ENCODE results near the gene HS6ST3.

Gene HS6ST3

DNA sequence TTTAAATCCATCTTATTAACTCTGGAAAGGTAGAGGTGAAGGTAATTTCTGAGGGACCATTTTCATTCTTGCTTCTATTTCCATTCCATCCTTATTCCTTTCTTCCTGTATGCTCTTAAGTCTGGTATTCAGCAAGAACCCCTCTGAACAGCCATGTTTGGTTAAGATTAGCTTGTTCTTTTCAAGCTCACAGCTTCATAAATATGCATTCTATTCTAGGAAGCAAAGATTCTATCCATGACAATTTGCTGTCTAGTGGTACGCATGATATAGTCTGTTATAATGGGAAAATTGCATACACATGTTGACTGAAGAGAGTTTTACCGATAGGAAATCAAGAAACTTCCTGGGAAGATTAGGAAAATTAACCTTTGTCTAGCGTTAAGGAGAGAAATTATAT, 218.7 kb downstream of the HS6ST3 start:
- DNase-seq (ENCODE audit: low spot score): no peak

DNA sequence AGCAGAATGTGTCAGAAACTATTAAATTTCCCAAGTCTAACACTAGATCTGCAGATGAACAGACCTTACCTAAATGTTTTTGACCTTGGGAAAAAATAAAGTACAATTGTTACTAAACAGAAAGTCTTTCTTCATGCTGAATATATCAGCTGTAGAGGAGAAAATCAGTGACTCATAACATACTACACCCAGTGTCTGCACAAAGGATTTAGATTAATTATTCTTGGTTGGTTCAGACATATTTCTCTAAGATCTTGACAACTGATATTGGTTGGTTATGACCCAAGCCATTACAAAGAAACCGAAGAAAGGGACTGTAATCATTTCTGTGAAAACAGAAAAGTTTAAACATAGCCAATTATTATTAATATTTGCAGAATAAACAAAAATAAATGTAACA, 225.1 kb downstream of the HS6ST3 start:
- no peak for DNase-seq (ENCODE audit: low spot score)

DNA sequence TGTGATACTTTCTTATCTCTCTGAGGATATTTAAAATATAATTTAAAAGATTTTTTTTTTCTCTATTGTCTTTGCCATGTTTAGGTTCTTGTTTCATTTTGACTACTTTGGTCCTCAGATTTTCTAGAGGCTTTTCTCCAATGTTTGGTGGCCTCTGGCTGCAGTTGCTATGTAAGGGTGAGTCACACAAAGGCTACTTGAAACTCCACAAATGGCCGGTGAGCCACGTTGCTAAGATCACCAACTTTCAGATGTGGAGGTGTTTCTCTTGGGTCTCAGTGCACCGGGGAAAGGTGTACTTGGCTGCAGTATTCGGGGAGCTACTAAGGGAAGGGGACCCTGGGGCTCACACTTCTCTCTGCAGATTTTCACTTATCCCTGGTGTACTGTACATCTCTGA, 248.1 kb downstream of the HS6ST3 start:
- DNase-seq (ENCODE audit: low spot score): no peak

- no peak for DNase-seq (ENCODE audit: low spot score)
Observed at GRCh38 chr13:96342286-96342685, 252.4 kb downstream of the HS6ST3 start.

- no peak for DNase-seq (ENCODE audit: low spot score)
Observed at GRCh38 chr13:96342852-96343465, 253.1 kb downstream of the HS6ST3 start.

GRCh38 chr13:96346921-96347320, 257.0 kb downstream of the HS6ST3 start:
- no peak for DNase-seq (ENCODE audit: low spot score)

DNA sequence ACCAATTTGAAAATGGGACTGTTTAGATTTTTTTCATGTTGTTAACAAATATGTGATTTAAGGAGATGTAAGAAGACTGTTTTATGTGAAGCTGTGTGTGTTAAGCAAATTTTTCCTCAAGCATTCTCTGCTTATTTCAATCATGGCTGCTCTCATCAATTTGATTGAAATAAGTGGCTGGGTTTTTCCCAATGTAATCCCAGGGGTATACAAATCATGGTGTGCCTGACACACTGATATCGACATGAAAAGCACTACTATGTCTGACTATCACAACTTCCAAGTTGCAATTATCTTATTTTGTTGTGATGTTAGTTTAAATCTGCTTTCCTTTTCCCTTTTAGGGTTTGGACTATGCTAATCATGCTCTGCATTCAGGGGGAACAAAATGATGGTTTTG, 283.7 kb downstream of the HS6ST3 start:
- no peak for DNase-seq (ENCODE audit: low spot score)

GRCh38 chr13:96377835-96378234, 287.9 kb downstream of the HS6ST3 start:
- DNase-seq (ENCODE audit: low spot score): no peak

- DNase-seq (ENCODE audit: low spot score): no peak
Observed at GRCh38 chr13:96379967-96380366, 290.1 kb downstream of the HS6ST3 start.

DNA sequence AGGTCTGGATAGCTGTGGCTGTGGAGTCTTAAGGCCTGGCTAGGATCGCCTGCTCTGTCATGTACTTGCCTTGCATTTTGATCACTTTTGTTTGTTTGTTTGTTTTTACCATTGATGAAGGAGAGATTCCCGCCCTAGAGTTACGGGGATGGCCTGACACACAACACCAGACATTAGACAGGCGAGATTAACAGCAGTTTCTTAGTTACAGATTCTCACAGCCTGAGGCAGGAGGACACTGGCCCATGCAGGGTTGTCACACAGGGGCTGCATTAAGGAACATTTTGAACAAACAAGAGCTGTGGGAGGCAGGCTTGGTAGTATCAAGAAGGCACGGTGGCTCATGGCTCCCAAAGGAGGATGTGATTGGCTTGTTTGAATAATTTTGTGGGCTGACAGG, 291.8 kb downstream of the HS6ST3 start:
- DNase-seq (ENCODE audit: low spot score): no peak

- no peak for DNase-seq (ENCODE audit: low spot score)
Observed at GRCh38 chr13:96388598-96388997, 298.7 kb downstream of the HS6ST3 start.

DNA sequence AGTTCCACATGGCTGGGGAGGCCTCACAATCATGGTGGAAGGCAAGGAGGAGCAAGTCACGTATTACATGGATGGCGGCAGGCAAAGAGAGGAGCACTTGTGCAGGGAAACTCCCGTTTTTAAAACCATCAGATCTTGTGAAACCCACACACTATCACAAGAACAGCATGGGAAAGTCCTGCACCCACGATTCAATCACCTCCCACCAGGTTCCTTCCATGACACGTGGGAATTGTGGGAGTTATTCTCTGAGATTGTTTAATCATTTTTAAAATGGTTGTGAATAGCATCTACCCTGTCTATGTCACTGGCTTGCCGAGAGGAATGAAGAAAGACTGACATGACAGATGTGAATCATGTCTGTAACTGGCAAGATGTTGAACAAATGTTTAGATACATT, 301.7 kb downstream of the HS6ST3 start:
- no peak for DNase-seq (ENCODE audit: low spot score)

GRCh38 chr13:96397807-96398206, 307.9 kb downstream of the HS6ST3 start:
- no peak for DNase-seq (ENCODE audit: low spot score)

DNA sequence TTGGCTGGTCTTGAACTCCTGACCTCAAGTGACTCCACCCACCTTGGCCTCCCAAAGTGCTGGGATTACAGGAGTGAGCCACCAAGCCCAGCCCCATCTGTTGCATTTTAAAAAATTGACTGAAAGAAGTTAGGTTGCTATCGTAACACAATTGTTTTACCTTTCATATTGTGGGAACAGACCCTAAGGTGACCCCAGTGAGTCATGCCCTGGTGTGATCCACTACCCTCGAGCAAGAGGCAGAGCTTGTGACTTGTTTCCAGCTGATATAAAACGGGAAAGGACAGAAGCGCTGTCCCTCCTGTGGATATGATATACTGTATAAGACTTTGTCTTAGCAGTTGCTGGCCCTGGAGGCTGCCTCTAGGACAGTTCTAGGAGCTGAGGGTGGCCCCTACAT, 308.6 kb downstream of the HS6ST3 start:
- no peak for DNase-seq (ENCODE audit: low spot score)

DNA sequence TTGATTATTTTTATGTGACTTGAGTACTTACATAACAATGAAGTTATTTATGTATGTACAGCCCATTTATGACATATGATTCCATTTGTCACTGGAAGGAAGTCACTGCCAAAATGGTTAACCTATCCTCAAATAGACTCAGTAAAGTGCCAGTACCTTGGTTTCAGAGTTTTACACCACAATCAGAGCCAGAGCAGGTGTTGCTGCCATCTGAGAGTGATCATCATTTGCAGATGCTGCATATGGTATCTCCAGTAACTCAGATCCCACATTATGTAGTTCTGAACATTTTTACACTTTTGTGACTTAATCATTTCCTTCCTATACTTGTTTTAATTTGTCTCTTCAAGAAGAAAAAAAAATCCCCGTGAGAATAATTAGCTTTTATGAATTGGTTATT, 313.3 kb downstream of the HS6ST3 start:
- no peak for DNase-seq (ENCODE audit: low spot score)

- DNase-seq (ENCODE audit: low spot score): no peak
Observed at GRCh38 chr13:96403651-96404050, 313.7 kb downstream of the HS6ST3 start.

DNA sequence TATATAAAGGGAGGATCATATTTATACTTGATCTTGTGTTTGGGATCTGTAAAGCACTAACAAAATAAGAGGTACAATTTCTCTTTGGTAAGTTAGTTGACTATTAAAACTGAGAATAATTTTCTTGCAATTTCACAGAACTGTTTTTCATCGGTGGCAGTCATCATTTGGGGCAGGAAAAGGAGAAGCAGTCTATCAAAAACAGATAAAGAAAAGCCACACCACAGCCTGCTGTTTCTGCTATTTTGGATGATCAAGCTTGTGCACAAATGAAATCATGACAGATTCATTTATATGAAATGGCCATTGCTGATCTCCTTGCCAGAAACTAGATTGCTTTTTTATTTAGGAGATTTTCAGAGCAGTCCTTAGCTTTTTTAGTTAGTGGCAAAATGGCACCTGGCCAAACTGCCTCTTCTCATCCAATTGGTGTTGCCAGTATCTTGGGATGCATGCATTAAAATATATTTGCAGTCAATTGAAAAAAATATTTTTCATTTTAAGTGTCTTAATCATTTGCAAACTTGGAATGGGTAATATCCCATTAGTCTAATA, 326.0 kb downstream of the HS6ST3 start:
- no peak for DNase-seq (ENCODE audit: low spot score)

- DNase-seq (ENCODE audit: low spot score): no peak
Observed at GRCh38 chr13:96417939-96418685, 328.2 kb downstream of the HS6ST3 start.

- DNase-seq (ENCODE audit: low spot score): no peak
Observed at GRCh38 chr13:96421314-96421713, 331.4 kb downstream of the HS6ST3 start.

GRCh38 chr13:96422002-96422401, 332.1 kb downstream of the HS6ST3 start:
- DNase-seq (ENCODE audit: low spot score): no peak

DNA sequence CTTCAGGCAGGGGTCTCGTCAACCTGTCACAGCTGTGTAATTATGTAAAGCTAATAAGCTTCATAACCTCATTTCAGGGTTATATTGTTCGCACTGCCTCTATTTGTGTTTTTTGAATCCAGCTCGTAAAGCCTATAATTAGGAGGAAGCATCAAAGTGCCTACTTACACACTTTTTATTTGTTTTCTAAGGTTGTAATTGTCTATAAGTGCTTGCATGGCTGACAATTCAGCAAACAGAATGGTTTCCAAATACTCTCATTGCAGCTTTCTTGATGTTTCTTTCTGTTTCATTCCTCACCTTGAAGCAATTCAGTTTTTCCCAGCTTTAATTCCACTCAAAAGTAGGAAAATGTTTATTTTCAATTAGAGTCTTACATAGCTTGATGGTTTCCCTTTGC, 336.3 kb downstream of the HS6ST3 start:
- DNase-seq (ENCODE audit: low spot score): no peak

- DNase-seq (ENCODE audit: low spot score): no peak
Observed at GRCh38 chr13:96428911-96429310, 339.0 kb downstream of the HS6ST3 start.

GRCh38 chr13:96431044-96431581, 341.2 kb downstream of the HS6ST3 start:
- DNase-seq (ENCODE audit: low spot score): no peak
